Panc1 (cell line): ENCODE data around the gene CNTN1. TPM values are rescaled to one million over a fixed set of nuclear protein-coding genes. Genes with fewer than 3 reads are reported as not detected.
A peak's percentile ranks its signal among the peaks of the same experiment; 100 is the strongest.

Experiments used
- ATAC-seq: fragments of 200-7000 bp; cut with Tn5 transposase; 2 replicates; pipeline ENCODE4 v1.9.1; 2020; ENCODE audit warnings: mild to moderate bottlenecking, moderate library complexity
- BruUV-seq: library from RNA; stranded (reverse); fragments of 400-500 nt; replicated peaks from 2 replicates; lab custom pipeline; 2021; lab: Mats Ljungman, UMichigan
- CTCF ChIA-PET: fragments of 300-600 bp; sonication (Branson Sonifier 250); formaldehyde crosslinking; loops from one replicate; lab custom pipeline; 2022; ENCODE audit warnings: antibody characterized with exemption; lab: Charles Lee
- POLR2A ChIA-PET: fragments of 300-600 bp; sonication (Branson Sonifier 250); formaldehyde crosslinking; loops from one replicate; lab custom pipeline; 2022; ENCODE audit warnings: antibody characterized with exemption; lab: Charles Lee
- DNase-seq: peaks from one replicate; pipeline ENCODE4 v3.0.0-alpha.2; 2010; ENCODE audit warnings: low read depth, low spot score
- H3K27ac ChIP-seq: 2 replicates; pipeline ENCODE4 v1.5.1; 2011; ENCODE audit warnings: mild to moderate bottlenecking, low read length, inconsistent platforms
- H3K27me3 ChIP-seq: fragments of 200-500 bp; sonication (Bioruptor generic); 2 replicates; pipeline ENCODE4 v1.6.0; 2014; ENCODE audit warnings: low read length, inconsistent platforms; ENCODE audit not compliant: control insufficient read depth, insufficient read depth
- H3K36me3 ChIP-seq: fragments of 200-500 bp; sonication (Bioruptor generic); 2 replicates; pipeline ENCODE4 v1.5.1; 2014; ENCODE audit warnings: inconsistent platforms, mild to moderate bottlenecking, low read length, moderate library complexity; ENCODE audit not compliant: control insufficient read depth, insufficient read depth
- H3K4me1 ChIP-seq: 2 replicates; pipeline ENCODE4 v1.5.1; 2011; ENCODE audit warnings: inconsistent platforms, mild to moderate bottlenecking, low read length, moderate library complexity; ENCODE audit not compliant: control insufficient read depth, insufficient read depth
- H3K4me3 ChIP-seq, 2 experiments: 2 replicates each; pipeline ENCODE4 v1.5.1; 2011 to 2012; ENCODE audit warnings: low read depth in 2 of 2, low read length in 2 of 2, mild to moderate bottlenecking in 2 of 2, inconsistent platforms in 1 of 2, moderate library complexity in 1 of 2
- H3K9me3 ChIP-seq: fragments of 200-500 bp; sonication (Bioruptor generic); 2 replicates; pipeline ENCODE4 v1.5.1; 2014; ENCODE audit warnings: low read depth, mild to moderate bottlenecking, inconsistent platforms, low read length, moderate library complexity; ENCODE audit not compliant: control insufficient read depth, insufficient read depth
- POLR2AphosphoS5 ChIP-seq: IDR thresholded peaks from 2 replicates; pipeline ENCODE4 v1.6.1; 2012; ENCODE audit warnings: mild to moderate bottlenecking, low read depth, low read length, moderate library complexity
- SIN3A ChIP-seq: IDR thresholded peaks from 2 replicates; pipeline ENCODE4 v1.6.1; 2012; ENCODE audit warnings: low read depth, mild to moderate bottlenecking, low read length, moderate library complexity, borderline replicate concordance; ENCODE audit not compliant: insufficient read depth
- TCF7L2 ChIP-seq: IDR thresholded peaks from 2 replicates; pipeline ENCODE4 v1.6.1; 2011; ENCODE audit warnings: mild to moderate bottlenecking, low read depth, low read length, inconsistent platforms
- in situ Hi-C: cut with HindIII; loops from 2 replicates; pipeline ENCODE4 v1.10.0; 2016; ENCODE audit warnings: low sequenced_read_pairs, low pct_unique_long_range_greater_than_20kb
- intact Hi-C: fragments of 100-400 bp; cut with micrococcal nuclease; formaldehyde crosslinking; loops from one replicate; pipeline ENCODE4 v1.10.0; 2022; ENCODE audit not compliant: unreplicated experiment
- total RNA-seq: library from RNA; stranded (reverse); gene quantifications from one replicate; pipeline ENCODE4 v1.2.1, GENCODE V29; 2021; ENCODE audit not compliant: unreplicated experiment
- TF ChIP-seq, protein P1 (sequence below): fragments of 450-650 bp; IDR thresholded peaks from 2 replicates; pipeline ENCODE4 v1.5.1; 2017; ENCODE audit warnings: mild to moderate bottlenecking
- TF ChIP-seq, protein P2 (sequence below), 2 experiments: IDR thresholded peaks; 2 replicates each; pipeline ENCODE4 v1.6.1; 2011 to 2012; ENCODE audit warnings: low read depth in 2 of 2, control low read depth in 1 of 2, low read length in 1 of 2, mild to moderate bottlenecking in 1 of 2, moderate library complexity in 1 of 2; ENCODE audit not compliant: insufficient read depth in 1 of 2

The CNTN1 gene
- total RNA-seq, 1 experiment from 2014 or later: not detected

DNA sequence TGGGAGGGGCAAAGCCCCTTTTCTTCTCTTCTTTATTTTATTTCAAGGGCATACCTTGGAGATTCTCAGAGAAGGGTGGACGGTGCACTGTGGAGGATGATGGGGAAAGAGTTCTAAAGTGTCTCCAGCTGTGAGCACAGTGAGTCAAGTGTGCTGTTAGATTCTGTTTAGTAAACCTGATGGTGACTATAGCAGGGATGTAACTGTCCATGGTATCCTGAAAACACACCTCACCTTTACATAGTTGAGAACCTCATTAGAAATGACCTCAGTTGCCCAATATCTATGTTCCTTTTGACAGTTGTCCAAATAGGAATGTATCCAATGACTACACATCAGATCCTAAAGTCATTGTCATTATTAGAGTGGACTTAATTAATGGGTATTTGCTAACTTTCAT lies 38.0 kb downstream of the CNTN1 start:
- TF ChIP-seq POLR2AphosphoS5 (no peak), SIN3A (no peak), TCF7L2 (no peak)
- TF ChIP-seq, protein P1, sequence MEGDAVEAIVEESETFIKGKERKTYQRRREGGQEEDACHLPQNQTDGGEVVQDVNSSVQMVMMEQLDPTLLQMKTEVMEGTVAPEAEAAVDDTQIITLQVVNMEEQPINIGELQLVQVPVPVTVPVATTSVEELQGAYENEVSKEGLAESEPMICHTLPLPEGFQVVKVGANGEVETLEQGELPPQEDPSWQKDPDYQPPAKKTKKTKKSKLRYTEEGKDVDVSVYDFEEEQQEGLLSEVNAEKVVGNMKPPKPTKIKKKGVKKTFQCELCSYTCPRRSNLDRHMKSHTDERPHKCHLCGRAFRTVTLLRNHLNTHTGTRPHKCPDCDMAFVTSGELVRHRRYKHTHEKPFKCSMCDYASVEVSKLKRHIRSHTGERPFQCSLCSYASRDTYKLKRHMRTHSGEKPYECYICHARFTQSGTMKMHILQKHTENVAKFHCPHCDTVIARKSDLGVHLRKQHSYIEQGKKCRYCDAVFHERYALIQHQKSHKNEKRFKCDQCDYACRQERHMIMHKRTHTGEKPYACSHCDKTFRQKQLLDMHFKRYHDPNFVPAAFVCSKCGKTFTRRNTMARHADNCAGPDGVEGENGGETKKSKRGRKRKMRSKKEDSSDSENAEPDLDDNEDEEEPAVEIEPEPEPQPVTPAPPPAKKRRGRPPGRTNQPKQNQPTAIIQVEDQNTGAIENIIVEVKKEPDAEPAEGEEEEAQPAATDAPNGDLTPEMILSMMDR: no peak
- TF ChIP-seq, protein P2, sequence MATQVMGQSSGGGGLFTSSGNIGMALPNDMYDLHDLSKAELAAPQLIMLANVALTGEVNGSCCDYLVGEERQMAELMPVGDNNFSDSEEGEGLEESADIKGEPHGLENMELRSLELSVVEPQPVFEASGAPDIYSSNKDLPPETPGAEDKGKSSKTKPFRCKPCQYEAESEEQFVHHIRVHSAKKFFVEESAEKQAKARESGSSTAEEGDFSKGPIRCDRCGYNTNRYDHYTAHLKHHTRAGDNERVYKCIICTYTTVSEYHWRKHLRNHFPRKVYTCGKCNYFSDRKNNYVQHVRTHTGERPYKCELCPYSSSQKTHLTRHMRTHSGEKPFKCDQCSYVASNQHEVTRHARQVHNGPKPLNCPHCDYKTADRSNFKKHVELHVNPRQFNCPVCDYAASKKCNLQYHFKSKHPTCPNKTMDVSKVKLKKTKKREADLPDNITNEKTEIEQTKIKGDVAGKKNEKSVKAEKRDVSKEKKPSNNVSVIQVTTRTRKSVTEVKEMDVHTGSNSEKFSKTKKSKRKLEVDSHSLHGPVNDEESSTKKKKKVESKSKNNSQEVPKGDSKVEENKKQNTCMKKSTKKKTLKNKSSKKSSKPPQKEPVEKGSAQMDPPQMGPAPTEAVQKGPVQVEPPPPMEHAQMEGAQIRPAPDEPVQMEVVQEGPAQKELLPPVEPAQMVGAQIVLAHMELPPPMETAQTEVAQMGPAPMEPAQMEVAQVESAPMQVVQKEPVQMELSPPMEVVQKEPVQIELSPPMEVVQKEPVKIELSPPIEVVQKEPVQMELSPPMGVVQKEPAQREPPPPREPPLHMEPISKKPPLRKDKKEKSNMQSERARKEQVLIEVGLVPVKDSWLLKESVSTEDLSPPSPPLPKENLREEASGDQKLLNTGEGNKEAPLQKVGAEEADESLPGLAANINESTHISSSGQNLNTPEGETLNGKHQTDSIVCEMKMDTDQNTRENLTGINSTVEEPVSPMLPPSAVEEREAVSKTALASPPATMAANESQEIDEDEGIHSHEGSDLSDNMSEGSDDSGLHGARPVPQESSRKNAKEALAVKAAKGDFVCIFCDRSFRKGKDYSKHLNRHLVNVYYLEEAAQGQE (IDR thresholded peaks at IDR 0.05; ENCODE audit: insufficient read depth in 1 of 2, low read depth in 2 of 2, low read length in 1 of 2): 0 out of 4 replicates have a peak, but pooled peaks of 1 of the 2 experiments have one; percentile 49
- no peaks in the 10 kb centered on the region for H3K27me3 ChIP-seq
- H3K4me1 ChIP-seq: no peaks in the 10 kb centered on the region
- CTCF ChIA-PET: no interaction called here
- no peak for ATAC-seq
- H3K9me3 ChIP-seq: no peaks in the 10 kb centered on the region
- H3K27ac ChIP-seq: no peak overlapping the region
- in situ Hi-C loops (no loop called here), intact Hi-C loops (no loop called here)
- POLR2A ChIA-PET: no interaction called here
- BruUV-seq: no TSS peak
- no peaks in the 10 kb centered on the region for H3K36me3 ChIP-seq
- no peak overlapping the region for H3K4me3 ChIP-seq
- DNase-seq: no peak

DNA sequence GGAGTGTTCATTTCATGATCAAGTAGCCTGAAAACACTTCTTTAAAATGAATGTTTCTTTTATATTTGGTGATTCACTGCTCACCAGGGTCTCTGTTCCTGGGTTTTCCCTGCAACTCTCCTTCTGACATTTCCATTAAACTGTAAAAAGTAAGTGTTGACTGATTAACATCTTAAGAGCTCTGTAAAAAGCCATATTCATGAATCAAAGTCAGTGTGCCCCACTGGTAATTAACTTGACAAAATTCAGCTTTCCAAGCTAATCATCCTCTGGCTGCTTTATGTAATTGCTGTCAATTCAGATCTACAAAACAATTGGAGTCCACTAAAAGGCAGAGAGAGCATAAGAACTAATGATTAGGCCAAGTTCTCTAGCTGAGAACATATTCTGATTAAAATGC lies 41.6 kb downstream of the CNTN1 start:
- in situ Hi-C loops (no loop called here), intact Hi-C loops (no loop called here)
- TF ChIP-seq, protein P1: no peak
- TF ChIP-seq TCF7L2 (no peak), POLR2AphosphoS5 (no peak), SIN3A (no peak)
- TF ChIP-seq, protein P2 (IDR thresholded peaks at IDR 0.05; ENCODE audit: insufficient read depth in 1 of 2, low read depth in 2 of 2, low read length in 1 of 2): no peak
- ATAC-seq (no peak), DNase-seq (no peak)
- H3K36me3 ChIP-seq: no peaks in the 10 kb centered on the region
- H3K4me3 ChIP-seq: no peak overlapping the region
- no peaks in the 10 kb centered on the region for H3K4me1 ChIP-seq
- ChIA-PET POLR2A (no interaction called here), CTCF (no interaction called here)
- no TSS peak for BruUV-seq
- H3K27ac ChIP-seq: no peak overlapping the region
- H3K27me3 ChIP-seq: no peaks in the 10 kb centered on the region
- no peaks in the 10 kb centered on the region for H3K9me3 ChIP-seq
